Measurements from ENCODE around the gene STEAP1B. TPM values are rescaled to one million over a fixed set of nuclear protein-coding genes. Genes with fewer than 3 reads are reported as not detected.
A peak's percentile ranks its signal among the peaks of the same experiment; 100 is the strongest.
"Not testable (repeated sequence)": the region's sequence is repeated elsewhere in the genome, so short reads cannot be mapped to it uniquely, and the experiment has no call there.

Gene STEAP1B
- total RNA-seq, 5 donors from 2014 or later (not counting 1 experiment from before 2014, with no cell fraction given): 0.28 to 0.44 (median 0.31) TPM; not detected in 1

- no CpG with 5 or more reads among the region's 3 CpGs for WGBS (ENCODE audit: insufficient coverage)
- H3K9me3 ChIP-seq: no peaks in the 10 kb centered on the region
- DNase-seq: no peak
- POLR2A ChIA-PET: no interaction called here
- H3K4me3 ChIP-seq (ENCODE audit: control insufficient read depth in 1 of 2, extremely low read depth in 1 of 2, low read length in 1 of 2): no peak overlapping the region
- no peaks in the 10 kb centered on the region for H3K9me3 Mint-ChIP-seq
- H3K36me3 ChIP-seq (ENCODE audit: control insufficient read depth in 2 of 2, extremely low read depth in 1 of 2, insufficient read depth in 1 of 2, low read length in 1 of 2): no peaks in the 10 kb centered on the region
- CTCF ChIA-PET: no interaction called here
- peaks cover 8 to 10% (median 9%) of the 10 kb centered on the region in 3 donors for H3K4me1 Mint-ChIP-seq
- no peak overlapping the region for H3K4me3 Mint-ChIP-seq
- H3K36me3 Mint-ChIP-seq: no peaks in the 10 kb centered on the region
- H3K4me1 ChIP-seq (ENCODE audit: control insufficient read depth in 1 of 2, extremely low read depth in 1 of 2, insufficient read depth in 2 of 2, low read length in 2 of 2): peaks cover 0 to 4% of the 10 kb centered on the region in 2 experiments
- peaks cover 0 to 7% of the 10 kb centered on the region in 2 experiments for H3K27me3 ChIP-seq (replicated peaks in 1 of 2; ENCODE audit: control insufficient read depth in 2 of 2, extremely low read depth in 1 of 2, insufficient read depth in 2 of 2, low read length in 1 of 2)
- no peak overlapping the region for H3K27ac ChIP-seq (ENCODE audit: low read length)
- H3K27me3 Mint-ChIP-seq: peaks cover 38 to 42% of the 10 kb centered on the region in 2 donors
- no peak for ATAC-seq (replicated peaks in 1 of 4)
- no peak overlapping the region for H3K27ac Mint-ChIP-seq
These were observed 45.5 kb downstream of the STEAP1B start for GRCh38 chr7:22454446-22454845.

GRCh38 chr7:22452960-22453558 is 46.9 kb downstream of the STEAP1B start:
- Histone ChIP-seq H3K36me3 (ENCODE audit: control insufficient read depth in 2 of 2, extremely low read depth in 1 of 2, insufficient read depth in 1 of 2, low read length in 1 of 2) (no peaks in the 10 kb centered on the region), H3K4me1 (ENCODE audit: control insufficient read depth in 1 of 2, extremely low read depth in 1 of 2, insufficient read depth in 2 of 2, low read length in 2 of 2) (peaks cover 0 to 4% of the 10 kb centered on the region in 2 experiments), H3K4me3 (ENCODE audit: control insufficient read depth in 1 of 2, extremely low read depth in 1 of 2, low read length in 1 of 2) (no peak overlapping the region), H3K27me3 (replicated peaks in 1 of 2; ENCODE audit: control insufficient read depth in 2 of 2, extremely low read depth in 1 of 2, insufficient read depth in 2 of 2, low read length in 1 of 2) (peaks cover 0 to 7% of the 10 kb centered on the region in 2 experiments), H3K27ac (ENCODE audit: low read length) (no peak overlapping the region), H3K9me3 (no peaks in the 10 kb centered on the region)
- ChIA-PET POLR2A (interaction anchor here in 1 of 2 donors (0.5 kb wide), 1 partner anchor 335 kb away, joined by 3 read pairs; no protein-coding TSS in a partner anchor), CTCF (interaction anchor here in 1 of 2 donors (0.7 kb wide), 1 partner anchor 297 kb away, joined by 3 read pairs; no protein-coding TSS in a partner anchor)
- WGBS (ENCODE audit: insufficient coverage): no CpG with 5 or more reads among the region's 4 CpGs
- H3K27ac Mint-ChIP-seq: no peak overlapping the region
- ATAC-seq (replicated peaks in 1 of 4) (no peak), DNase-seq (no peak)
- peaks cover 8 to 10% (median 9%) of the 10 kb centered on the region in 3 donors for H3K4me1 Mint-ChIP-seq
- peaks cover 42% of the 10 kb centered on the region in 2 donors for H3K27me3 Mint-ChIP-seq
- H3K4me3 Mint-ChIP-seq: no peak overlapping the region
- no peaks in the 10 kb centered on the region for H3K36me3 Mint-ChIP-seq
- no peaks in the 10 kb centered on the region for H3K9me3 Mint-ChIP-seq

- no peaks in the 10 kb centered on the region for H3K9me3 Mint-ChIP-seq
- Histone ChIP-seq H3K27me3 (replicated peaks in 1 of 2; ENCODE audit: control insufficient read depth in 2 of 2, extremely low read depth in 1 of 2, insufficient read depth in 2 of 2, low read length in 1 of 2) (peaks cover 0 to 7% of the 10 kb centered on the region in 2 experiments), H3K9me3 (no peaks in the 10 kb centered on the region), H3K27ac (ENCODE audit: low read length) (no peak overlapping the region), H3K4me1 (ENCODE audit: control insufficient read depth in 1 of 2, extremely low read depth in 1 of 2, insufficient read depth in 2 of 2, low read length in 2 of 2) (peaks cover 0 to 4% of the 10 kb centered on the region in 2 experiments), H3K36me3 (ENCODE audit: control insufficient read depth in 2 of 2, extremely low read depth in 1 of 2, insufficient read depth in 1 of 2, low read length in 1 of 2) (no peaks in the 10 kb centered on the region), H3K4me3 (ENCODE audit: control insufficient read depth in 1 of 2, extremely low read depth in 1 of 2, low read length in 1 of 2) (peak overlapping the region in 1 of 2 donors; percentile 26)
- peak in 18 of 35 experiments; percentile 3 to 41 (median 14) for DNase-seq
- ATAC-seq (replicated peaks in 1 of 4): no peak
- no peaks in the 10 kb centered on the region for H3K36me3 Mint-ChIP-seq
- 49% methylated on average over 9 of the region's 19 CpGs for WGBS (ENCODE audit: insufficient coverage)
- peaks cover 8 to 12% (median 10%) of the 10 kb centered on the region in 3 donors for H3K4me1 Mint-ChIP-seq
- H3K27ac Mint-ChIP-seq: no peak overlapping the region
- H3K27me3 Mint-ChIP-seq: peaks cover 42% of the 10 kb centered on the region in 2 donors
- POLR2A ChIA-PET: interaction anchor here in 1 of 2 donors (0.5 kb wide), 1 partner anchor 334 kb away, joined by 3 read pairs; no protein-coding TSS in a partner anchor
- peak overlapping the region in 1 of 3 donors; percentile 28 for H3K4me3 Mint-ChIP-seq
- CTCF ChIA-PET: interaction anchor here (0.6 to 0.7 kb wide), 3 partner anchors 298 to 912 kb away, joined by 3 to 6 read pairs (median 3); no protein-coding TSS in a partner anchor
These were observed 47.6 kb downstream of the STEAP1B start for GRCh38 chr7:22452142-22452959.

GRCh38 chr7:22450013-22450412 is 50.0 kb downstream of the STEAP1B start:
- H3K4me3 ChIP-seq (ENCODE audit: control insufficient read depth in 1 of 2, extremely low read depth in 1 of 2, low read length in 1 of 2); ATAC-seq (replicated peaks in 1 of 4); H3K4me1 ChIP-seq (ENCODE audit: control insufficient read depth in 1 of 2, extremely low read depth in 1 of 2, insufficient read depth in 2 of 2, low read length in 2 of 2); H3K27me3 ChIP-seq (replicated peaks in 1 of 2; ENCODE audit: control insufficient read depth in 2 of 2, extremely low read depth in 1 of 2, insufficient read depth in 2 of 2, low read length in 1 of 2); POLR2A ChIA-PET; H3K36me3 Mint-ChIP-seq; H3K9me3 Mint-ChIP-seq; H3K27ac Mint-ChIP-seq; H3K36me3 ChIP-seq (ENCODE audit: control insufficient read depth in 2 of 2, extremely low read depth in 1 of 2, insufficient read depth in 1 of 2, low read length in 1 of 2); H3K9me3 ChIP-seq; H3K27ac ChIP-seq (ENCODE audit: low read length); H3K4me3 Mint-ChIP-seq; DNase-seq; CTCF ChIA-PET: not testable (repeated sequence)
- peaks cover 34 to 38% of the 10 kb centered on the region in 2 donors for H3K27me3 Mint-ChIP-seq
- peaks cover 16 to 18% (median 17%) of the 10 kb centered on the region in 3 donors for H3K4me1 Mint-ChIP-seq

- Mint-ChIP-seq H3K27me3 (peaks cover 18 to 24% of the 10 kb centered on the region in 2 donors), H3K4me1 (peaks cover 12 to 19% (median 19%) of the 10 kb centered on the region in 3 donors), H3K4me3 (no peak overlapping the region), H3K36me3 (no peaks in the 10 kb centered on the region), H3K27ac (no peak overlapping the region), H3K9me3 (no peaks in the 10 kb centered on the region)
- WGBS (ENCODE audit: insufficient coverage): 100% methylated on average over 1 of the region's 3 CpGs
- Histone ChIP-seq H3K36me3 (ENCODE audit: control insufficient read depth in 2 of 2, extremely low read depth in 1 of 2, insufficient read depth in 1 of 2, low read length in 1 of 2) (no peaks in the 10 kb centered on the region), H3K27me3 (replicated peaks in 1 of 2; ENCODE audit: control insufficient read depth in 2 of 2, extremely low read depth in 1 of 2, insufficient read depth in 2 of 2, low read length in 1 of 2) (peaks cover 0 to 5% of the 10 kb centered on the region in 2 experiments), H3K4me3 (ENCODE audit: control insufficient read depth in 1 of 2, extremely low read depth in 1 of 2, low read length in 1 of 2) (no peak overlapping the region), H3K9me3 (no peaks in the 10 kb centered on the region), H3K27ac (ENCODE audit: low read length) (no peak overlapping the region), H3K4me1 (ENCODE audit: control insufficient read depth in 1 of 2, extremely low read depth in 1 of 2, insufficient read depth in 2 of 2, low read length in 2 of 2) (peaks cover 2 to 10% of the 10 kb centered on the region in 2 experiments)
- ATAC-seq (replicated peaks in 1 of 4): no peak
- CTCF ChIA-PET: no interaction called here
- POLR2A ChIA-PET: no interaction called here
- DNase-seq: no peak
These were observed 52.2 kb downstream of the STEAP1B start for GRCh38 chr7:22447762-22448161.

GRCh38 chr7:22447008-22447407 is 53.0 kb downstream of the STEAP1B start:
- H3K27me3 Mint-ChIP-seq: peaks cover 13 to 19% of the 10 kb centered on the region in 2 donors
- CTCF ChIA-PET: no interaction called here
- no peaks in the 10 kb centered on the region for H3K36me3 ChIP-seq (ENCODE audit: control insufficient read depth in 2 of 2, extremely low read depth in 1 of 2, insufficient read depth in 1 of 2, low read length in 1 of 2)
- peaks cover 9 to 14% (median 13%) of the 10 kb centered on the region in 3 donors for H3K4me1 Mint-ChIP-seq
- H3K4me1 ChIP-seq (ENCODE audit: control insufficient read depth in 1 of 2, extremely low read depth in 1 of 2, insufficient read depth in 2 of 2, low read length in 2 of 2): peaks cover 2 to 6% of the 10 kb centered on the region in 2 experiments
- no peaks in the 10 kb centered on the region for H3K9me3 ChIP-seq
- no peaks in the 10 kb centered on the region for H3K36me3 Mint-ChIP-seq
- H3K27ac Mint-ChIP-seq: no peak overlapping the region
- no peaks in the 10 kb centered on the region for H3K9me3 Mint-ChIP-seq
- POLR2A ChIA-PET: no interaction called here
- no peak overlapping the region for H3K4me3 Mint-ChIP-seq
- no peak overlapping the region for H3K4me3 ChIP-seq (ENCODE audit: control insufficient read depth in 1 of 2, extremely low read depth in 1 of 2, low read length in 1 of 2)
- no peak overlapping the region for H3K27ac ChIP-seq (ENCODE audit: low read length)
- no peak for DNase-seq
- peaks cover 0 to 6% of the 10 kb centered on the region in 2 experiments for H3K27me3 ChIP-seq (replicated peaks in 1 of 2; ENCODE audit: control insufficient read depth in 2 of 2, extremely low read depth in 1 of 2, insufficient read depth in 2 of 2, low read length in 1 of 2)
- no peak for ATAC-seq (replicated peaks in 1 of 4)
